ENCODE data around the gene WDR54.

Gene WDR54

DNA sequence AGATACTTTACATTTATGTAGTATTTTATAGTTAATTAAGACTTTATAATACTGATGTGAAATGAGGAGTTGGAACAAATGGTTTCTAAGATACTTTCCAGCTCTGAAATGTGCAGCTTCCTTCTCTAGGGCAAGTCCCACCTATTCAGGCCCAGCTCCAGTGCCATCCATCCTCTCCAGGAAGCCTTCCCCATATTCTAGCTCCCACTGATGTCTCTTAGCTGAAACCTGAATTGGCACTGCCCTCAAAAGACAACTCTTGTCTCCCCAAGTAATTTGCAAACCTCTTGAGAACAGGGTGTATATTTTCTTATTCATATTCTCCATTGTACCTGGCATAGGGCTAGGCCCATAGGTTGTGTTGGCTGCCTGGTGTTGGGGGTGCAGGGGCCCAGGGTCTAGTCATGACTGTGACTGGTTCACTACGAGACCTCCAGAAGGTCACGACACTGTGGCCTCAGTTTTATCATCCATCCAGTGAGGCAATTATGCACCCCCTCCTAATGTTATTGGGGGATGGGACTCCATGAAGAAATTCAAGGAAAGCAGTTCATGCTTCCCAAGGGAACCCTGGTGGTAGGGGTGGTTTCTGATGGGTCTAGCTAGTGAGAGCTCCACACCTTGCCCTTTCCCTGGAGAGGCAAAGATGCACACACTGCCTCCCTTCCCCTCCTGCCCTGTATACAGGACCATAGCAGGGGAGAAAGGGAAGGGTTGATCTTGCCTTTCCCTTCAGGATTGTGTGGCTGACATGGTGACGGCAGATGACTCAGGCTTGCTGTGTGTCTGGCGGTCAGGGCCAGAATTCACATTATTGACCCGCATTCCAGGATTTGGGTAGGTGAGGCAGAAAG lies 2.8 kb downstream of the WDR54 start:
- no peak overlapping the region for H3K27ac ChIP-seq
- TF ChIP-seq CTCF (conservative IDR thresholded peaks at IDR 0.05) (no peak), ZFX (IDR thresholded peaks at IDR 0.05) (no peak)

DNA sequence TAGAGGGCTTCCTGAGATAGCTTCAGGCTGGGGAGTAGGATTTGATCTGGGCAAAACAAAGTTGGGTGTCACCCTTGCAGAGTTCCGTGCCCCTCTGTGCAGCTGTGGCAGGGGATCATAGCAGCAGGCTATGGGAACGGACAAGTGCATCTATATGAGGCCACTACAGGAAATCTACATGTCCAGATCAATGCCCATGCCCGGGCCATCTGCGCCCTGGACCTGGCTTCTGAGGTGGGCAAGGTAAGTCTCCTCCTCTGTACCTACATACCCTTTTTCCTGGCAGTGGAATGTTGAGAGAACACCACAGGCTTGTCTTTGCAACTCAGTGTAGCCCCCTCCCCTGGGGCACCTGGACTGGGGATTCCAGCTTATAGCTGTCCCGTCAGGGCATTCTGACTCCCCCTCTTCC lies 3.5 kb downstream of the WDR54 start:
- H3K27ac ChIP-seq: no peak overlapping the region
- TF ChIP-seq ZFX (IDR thresholded peaks at IDR 0.05) (no peak), CTCF (conservative IDR thresholded peaks at IDR 0.05) (no peak)

- no peak overlapping the region for H3K27ac ChIP-seq
- TF ChIP-seq CTCF (conservative IDR thresholded peaks at IDR 0.05) (no peak), ZFX (IDR thresholded peaks at IDR 0.05) (no peak)
These were observed 4.0 kb downstream of the WDR54 start for GRCh38 chr2:74425523-74425922.

DNA sequence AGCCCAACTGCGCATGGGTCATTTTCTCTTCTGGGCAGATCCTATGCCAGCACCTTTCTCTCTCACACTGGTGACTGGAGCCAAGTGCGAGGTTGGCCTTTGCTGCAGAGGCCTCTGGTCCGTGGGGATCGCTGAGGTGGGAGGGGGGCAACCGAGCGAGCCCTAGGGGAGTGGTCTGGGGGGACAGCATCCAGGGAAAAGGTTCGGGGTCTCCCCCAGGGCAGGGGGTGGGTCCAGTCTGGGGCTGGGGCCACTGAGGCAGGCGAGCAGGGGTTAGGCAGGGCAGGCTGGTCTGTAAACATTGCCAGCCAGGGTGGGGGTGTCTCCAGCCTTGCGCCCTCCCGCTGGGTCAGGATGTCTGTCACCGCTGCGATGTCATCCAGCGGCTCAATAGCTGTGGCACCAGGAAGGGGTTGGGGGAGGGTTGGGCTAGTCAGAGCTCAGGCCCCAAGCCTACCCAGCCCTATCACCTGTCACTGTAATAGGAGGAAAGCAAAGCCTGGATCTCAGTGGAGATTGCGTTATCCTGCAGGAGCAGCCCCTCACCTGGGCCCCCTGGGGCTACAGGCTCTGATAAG lies 4.7 kb downstream of the WDR54 start:
- no peak overlapping the region for H3K27ac ChIP-seq
- no peak for TF ChIP-seq CTCF (conservative IDR thresholded peaks at IDR 0.05)
- TF ChIP-seq ZFX (IDR thresholded peaks at IDR 0.05): no peak

DNA sequence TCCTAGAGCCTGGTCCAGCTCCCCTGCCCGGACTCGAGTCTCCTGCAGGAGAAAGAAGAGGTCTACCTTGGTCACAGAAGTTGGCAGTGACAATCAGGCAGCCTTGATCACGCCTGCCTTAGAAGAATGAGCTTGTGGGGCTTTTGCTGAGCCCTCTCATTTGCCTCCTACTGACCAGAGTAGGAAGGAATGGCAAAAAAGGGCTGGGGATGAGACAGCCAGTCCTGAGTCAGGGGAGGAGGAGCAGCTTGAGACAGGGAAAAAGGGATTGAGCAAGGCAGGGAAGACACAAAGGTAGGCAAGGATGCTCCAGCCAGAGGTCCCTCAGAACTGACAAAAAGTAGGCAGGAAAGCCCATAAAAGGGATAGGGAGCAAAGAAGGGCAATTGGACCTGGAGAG lies 6.0 kb downstream of the WDR54 start:
- no peak for TF ChIP-seq ZFX (IDR thresholded peaks at IDR 0.05)
- TF ChIP-seq CTCF (conservative IDR thresholded peaks at IDR 0.05): no peak
- H3K27ac ChIP-seq: no peak overlapping the region

DNA sequence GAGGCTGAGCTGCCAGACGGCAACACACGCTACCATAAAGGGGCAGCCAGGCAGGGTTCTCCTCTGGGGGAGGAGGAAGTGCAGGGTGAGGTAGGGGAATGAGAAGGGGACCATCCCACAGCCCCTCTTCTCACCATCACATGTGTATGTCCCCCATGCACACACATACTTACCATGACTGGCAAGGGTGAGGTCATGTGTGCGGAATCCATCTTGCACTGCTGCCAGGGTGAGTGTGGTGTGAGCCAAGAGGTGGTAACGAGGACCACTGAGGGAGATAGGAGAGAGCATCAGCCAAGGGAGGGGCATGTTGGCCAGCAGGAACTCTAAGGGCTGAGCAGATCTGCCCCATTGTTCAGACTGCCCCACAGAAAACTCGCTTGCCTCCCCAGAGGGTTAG lies 7.1 kb downstream of the WDR54 start:
- TF ChIP-seq ZFX (IDR thresholded peaks at IDR 0.05) (no peak), CTCF (conservative IDR thresholded peaks at IDR 0.05) (no peak)
- no peak overlapping the region for H3K27ac ChIP-seq

All from C4-2B (cell line).